Loucy (cell line): ENCODE measurements around the gene COL23A1.

Experiments used
- H2AFZ ChIP-seq: fragments of 200-600 bp; sonication (generic); 2 replicates; pipeline ENCODE4 v1.6.0; 2016; ENCODE audit warnings: antibody characterized with exemption, mild to moderate bottlenecking, low read length, moderate library complexity
- H3F3A ChIP-seq: fragments of 200-600 bp; 2 replicates; pipeline ENCODE4 v1.6.0; 2016; ENCODE audit warnings: antibody characterized with exemption, low read depth, mild to moderate bottlenecking
- H3K27me3 ChIP-seq: fragments of 200-600 bp; sonication (generic); 2 replicates; pipeline ENCODE4 v1.6.1; 2014; ENCODE audit warnings: low read length, mild to moderate bottlenecking; ENCODE audit not compliant: insufficient read depth, poor library complexity, severe bottlenecking
- H3K36me3 ChIP-seq: fragments of 200-600 bp; sonication (generic); 2 replicates; pipeline ENCODE4 v1.6.1; 2016; ENCODE audit warnings: low read length; ENCODE audit not compliant: insufficient read depth
- H3K4me1 ChIP-seq: fragments of 200-600 bp; sonication (generic); 2 replicates; pipeline ENCODE4 v1.5.1; 2014; ENCODE audit warnings: low read length, mild to moderate bottlenecking; ENCODE audit not compliant: insufficient read depth, poor library complexity, severe bottlenecking
- H3K4me2 ChIP-seq: fragments of 200-600 bp; sonication (generic); 2 replicates; pipeline ENCODE4 v1.6.0; 2014; ENCODE audit warnings: antibody characterized with exemption, low read length, low read depth, mild to moderate bottlenecking; ENCODE audit not compliant: poor library complexity, severe bottlenecking
- H3K4me3 ChIP-seq: fragments of 200-600 bp; sonication (generic); 2 replicates; pipeline ENCODE4 v1.5.1; 2014; ENCODE audit warnings: low read length, mild to moderate bottlenecking, mixed read lengths; ENCODE audit not compliant: poor library complexity, severe bottlenecking
- H3K79me2 ChIP-seq: fragments of 200-600 bp; sonication (generic); 2 replicates; pipeline ENCODE4 v1.6.1; 2014; ENCODE audit warnings: low read length; ENCODE audit not compliant: insufficient read depth
- H3K9ac ChIP-seq: fragments of 200-600 bp; sonication (generic); 2 replicates; pipeline ENCODE4 v1.6.0; 2014; ENCODE audit warnings: mild to moderate bottlenecking, low read depth, low read length, moderate library complexity; ENCODE audit not compliant: poor library complexity, severe bottlenecking
- H3K9me2 ChIP-seq: fragments of 200-600 bp; sonication (generic); replicated peaks from 2 replicates; pipeline ENCODE4 v1.6.1; 2016; ENCODE audit warnings: low read depth, low read length, mixed read lengths
- H3K9me3 ChIP-seq: fragments of 200-600 bp; sonication (generic); 2 replicates; pipeline ENCODE4 v1.6.1; 2014; ENCODE audit warnings: mild to moderate bottlenecking, antibody characterized with exemption, low read length, low read depth; ENCODE audit not compliant: insufficient read depth
- H4K20me1 ChIP-seq: fragments of 200-600 bp; sonication (generic); 2 replicates; pipeline ENCODE4 v1.6.0; 2014; ENCODE audit warnings: antibody characterized with exemption, low read length, mild to moderate bottlenecking; ENCODE audit not compliant: insufficient read depth, poor library complexity, severe bottlenecking
- EZH2phosphoT487 ChIP-seq: fragments of 200-600 bp; IDR thresholded peaks from 2 replicates; pipeline ENCODE4 v1.6.1; 2018; ENCODE audit warnings: antibody characterized with exemption, mild to moderate bottlenecking, moderate library complexity, borderline replicate concordance
- TF ChIP-seq, protein P1 (sequence below): fragments of 200-600 bp; sonication (generic); conservative IDR thresholded peaks from 2 replicates; pipeline ENCODE4 v1.5.1; 2014; ENCODE audit warnings: mild to moderate bottlenecking, antibody characterized with exemption, low read length

COL23A1 gene

DNA sequence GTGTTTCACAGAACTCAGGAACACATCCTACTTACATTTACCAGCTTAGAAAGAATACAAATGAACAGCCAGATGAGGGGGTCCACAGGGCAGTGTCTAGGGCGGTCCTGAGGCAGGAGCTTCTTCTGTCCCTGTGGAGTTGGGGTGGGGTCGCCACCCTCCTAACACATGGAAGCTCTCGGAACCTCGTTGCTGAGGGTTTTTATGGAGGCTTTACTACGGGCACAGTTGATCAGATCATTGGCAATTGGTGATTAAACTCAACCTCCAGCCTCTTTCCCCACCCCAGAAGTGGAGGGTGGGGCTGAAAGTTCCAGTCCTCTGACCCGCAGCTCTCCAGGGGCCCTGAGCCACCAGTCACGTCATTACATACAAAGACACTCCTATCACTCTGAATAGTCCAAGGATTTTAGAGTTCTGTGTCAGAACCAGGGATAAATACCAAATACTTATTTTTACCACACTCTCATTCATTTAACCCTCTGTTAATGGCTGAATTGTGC lies 156.9 kb downstream of the COL23A1 start:
- no peaks in the 10 kb centered on the region for H3K9me3 ChIP-seq
- no peak overlapping the region for H3K4me2 ChIP-seq
- no peaks in the 10 kb centered on the region for H3K9me2 ChIP-seq
- H3F3A ChIP-seq: no peaks in the 10 kb centered on the region
- H2AFZ ChIP-seq: no peak overlapping the region
- no peaks in the 10 kb centered on the region for H3K79me2 ChIP-seq
- no peaks in the 10 kb centered on the region for H3K36me3 ChIP-seq
- no peaks in the 10 kb centered on the region for H3K4me1 ChIP-seq
- no peaks in the 10 kb centered on the region for H4K20me1 ChIP-seq
- no peak overlapping the region for H3K9ac ChIP-seq
- no peak for TF ChIP-seq EZH2phosphoT487
- TF ChIP-seq, protein P1, sequence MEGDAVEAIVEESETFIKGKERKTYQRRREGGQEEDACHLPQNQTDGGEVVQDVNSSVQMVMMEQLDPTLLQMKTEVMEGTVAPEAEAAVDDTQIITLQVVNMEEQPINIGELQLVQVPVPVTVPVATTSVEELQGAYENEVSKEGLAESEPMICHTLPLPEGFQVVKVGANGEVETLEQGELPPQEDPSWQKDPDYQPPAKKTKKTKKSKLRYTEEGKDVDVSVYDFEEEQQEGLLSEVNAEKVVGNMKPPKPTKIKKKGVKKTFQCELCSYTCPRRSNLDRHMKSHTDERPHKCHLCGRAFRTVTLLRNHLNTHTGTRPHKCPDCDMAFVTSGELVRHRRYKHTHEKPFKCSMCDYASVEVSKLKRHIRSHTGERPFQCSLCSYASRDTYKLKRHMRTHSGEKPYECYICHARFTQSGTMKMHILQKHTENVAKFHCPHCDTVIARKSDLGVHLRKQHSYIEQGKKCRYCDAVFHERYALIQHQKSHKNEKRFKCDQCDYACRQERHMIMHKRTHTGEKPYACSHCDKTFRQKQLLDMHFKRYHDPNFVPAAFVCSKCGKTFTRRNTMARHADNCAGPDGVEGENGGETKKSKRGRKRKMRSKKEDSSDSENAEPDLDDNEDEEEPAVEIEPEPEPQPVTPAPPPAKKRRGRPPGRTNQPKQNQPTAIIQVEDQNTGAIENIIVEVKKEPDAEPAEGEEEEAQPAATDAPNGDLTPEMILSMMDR: no peak
- H3K27me3 ChIP-seq: no peaks in the 10 kb centered on the region
- H3K4me3 ChIP-seq: no peak overlapping the region

DNA sequence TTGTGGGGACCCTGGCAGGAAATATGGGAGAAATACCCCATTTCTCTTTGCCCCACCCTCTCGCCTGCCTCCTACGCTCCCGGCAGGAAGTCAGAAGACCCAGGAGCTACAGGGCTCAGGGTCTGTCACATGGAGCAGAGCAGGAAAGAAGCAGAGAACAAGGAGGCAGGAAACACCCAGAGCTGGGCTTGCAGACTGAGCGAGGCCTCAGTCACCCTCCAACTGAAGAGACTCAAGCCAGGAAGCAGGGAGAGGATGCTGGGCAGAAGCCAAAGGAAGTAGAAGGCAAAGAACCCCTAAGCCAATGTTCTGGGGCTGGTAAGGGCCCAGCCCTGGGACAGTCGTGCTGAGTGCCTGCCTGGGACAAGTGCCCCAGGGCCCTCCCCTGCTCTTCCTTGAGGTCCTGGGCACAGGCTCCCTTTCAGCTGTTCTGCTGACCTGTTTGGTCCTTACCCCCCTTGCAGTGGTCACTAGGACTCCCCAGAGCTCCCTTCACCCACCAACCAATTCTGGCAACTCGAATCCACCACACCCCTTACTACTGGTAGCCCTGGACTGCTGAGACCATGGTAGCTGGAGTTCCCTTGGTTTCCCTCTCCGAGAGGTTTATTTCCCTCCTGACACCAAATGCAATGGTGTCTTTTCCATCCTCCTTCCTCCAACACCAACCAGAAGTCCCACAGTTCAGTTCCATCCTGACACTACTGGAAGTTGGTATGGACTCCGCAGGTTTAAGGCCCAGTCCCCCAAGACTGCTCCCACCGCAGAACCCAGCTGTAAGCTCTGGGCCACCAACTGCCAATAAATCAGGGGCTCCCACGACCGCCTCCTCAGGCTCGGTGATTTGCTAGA lies 157.5 kb downstream of the COL23A1 start:
- no peak overlapping the region for H3K4me3 ChIP-seq
- H3K9ac ChIP-seq: no peak overlapping the region
- no peaks in the 10 kb centered on the region for H3K4me1 ChIP-seq
- H3K9me3 ChIP-seq: no peaks in the 10 kb centered on the region
- H3K9me2 ChIP-seq: no peaks in the 10 kb centered on the region
- H3K36me3 ChIP-seq: no peaks in the 10 kb centered on the region
- TF ChIP-seq EZH2phosphoT487: no peak
- TF ChIP-seq, protein P1: no peak
- H4K20me1 ChIP-seq: no peaks in the 10 kb centered on the region
- no peaks in the 10 kb centered on the region for H3K27me3 ChIP-seq
- H3K4me2 ChIP-seq: no peak overlapping the region
- no peaks in the 10 kb centered on the region for H3K79me2 ChIP-seq
- no peaks in the 10 kb centered on the region for H3F3A ChIP-seq
- no peak overlapping the region for H2AFZ ChIP-seq

- no peak for TF ChIP-seq EZH2phosphoT487
- TF ChIP-seq, protein P1: no peak
These were observed 158.4 kb downstream of the COL23A1 start for GRCh38 chr5:178431782-178432165.

More at GRCh38 chr5:178431782-178432165, 158.4 kb downstream of the COL23A1 start:
- Histone ChIP-seq H3K9me3 (no peaks in the 10 kb centered on the region), H3K79me2 (no peaks in the 10 kb centered on the region), H3K4me2 (no peak overlapping the region), H3K4me1 (no peaks in the 10 kb centered on the region), H3F3A (no peaks in the 10 kb centered on the region), H4K20me1 (no peaks in the 10 kb centered on the region), H3K9me2 (no peaks in the 10 kb centered on the region), H3K9ac (no peak overlapping the region), H3K27me3 (no peaks in the 10 kb centered on the region), H3K36me3 (no peaks in the 10 kb centered on the region), H2AFZ (no peak overlapping the region), H3K4me3 (no peak overlapping the region)
